ENCODE data around the gene NHLRC4.

DNA sequence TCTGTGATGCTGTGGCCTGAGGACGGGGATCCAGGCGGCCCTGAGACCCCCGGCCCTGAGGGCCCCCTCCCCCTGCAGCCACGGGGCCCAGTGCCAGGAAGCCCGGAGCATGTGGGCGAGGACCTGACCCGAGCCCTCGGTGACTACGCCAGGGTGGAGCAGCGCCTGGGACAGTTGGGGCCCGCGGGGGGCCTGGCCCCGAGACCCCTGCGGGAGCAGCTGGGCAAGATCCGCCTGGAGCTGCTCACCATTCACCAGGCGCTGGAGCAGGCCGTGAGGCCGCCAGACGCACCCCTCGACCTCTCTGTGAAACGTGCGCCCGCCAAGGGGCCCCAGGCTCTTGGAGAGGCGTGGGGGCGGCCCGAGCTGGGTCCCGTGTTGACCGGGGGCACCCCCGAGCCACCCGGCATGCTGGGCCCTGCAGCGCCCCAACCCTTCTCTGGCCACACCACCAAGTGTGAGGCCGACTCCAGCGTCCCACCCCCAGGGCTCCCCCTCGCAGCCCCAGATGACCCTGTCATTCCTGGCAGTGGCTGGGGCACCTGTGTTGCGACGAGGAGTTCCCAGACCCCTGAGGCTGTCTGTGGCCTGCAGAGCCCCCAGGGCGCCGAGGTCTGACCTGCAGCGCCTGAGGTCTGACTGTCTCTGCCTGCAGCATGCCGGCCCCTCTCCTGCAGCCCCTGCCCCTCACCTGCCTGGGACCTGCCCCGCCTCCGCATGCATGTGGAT, 2.0 kb upstream of the NHLRC4 start:
- TF ChIP-seq, protein P1, sequence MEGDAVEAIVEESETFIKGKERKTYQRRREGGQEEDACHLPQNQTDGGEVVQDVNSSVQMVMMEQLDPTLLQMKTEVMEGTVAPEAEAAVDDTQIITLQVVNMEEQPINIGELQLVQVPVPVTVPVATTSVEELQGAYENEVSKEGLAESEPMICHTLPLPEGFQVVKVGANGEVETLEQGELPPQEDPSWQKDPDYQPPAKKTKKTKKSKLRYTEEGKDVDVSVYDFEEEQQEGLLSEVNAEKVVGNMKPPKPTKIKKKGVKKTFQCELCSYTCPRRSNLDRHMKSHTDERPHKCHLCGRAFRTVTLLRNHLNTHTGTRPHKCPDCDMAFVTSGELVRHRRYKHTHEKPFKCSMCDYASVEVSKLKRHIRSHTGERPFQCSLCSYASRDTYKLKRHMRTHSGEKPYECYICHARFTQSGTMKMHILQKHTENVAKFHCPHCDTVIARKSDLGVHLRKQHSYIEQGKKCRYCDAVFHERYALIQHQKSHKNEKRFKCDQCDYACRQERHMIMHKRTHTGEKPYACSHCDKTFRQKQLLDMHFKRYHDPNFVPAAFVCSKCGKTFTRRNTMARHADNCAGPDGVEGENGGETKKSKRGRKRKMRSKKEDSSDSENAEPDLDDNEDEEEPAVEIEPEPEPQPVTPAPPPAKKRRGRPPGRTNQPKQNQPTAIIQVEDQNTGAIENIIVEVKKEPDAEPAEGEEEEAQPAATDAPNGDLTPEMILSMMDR (IDR thresholded peaks at IDR 0.05; ENCODE audit: low read depth, low read length, missing input control) = no peak
- no peak for TF ChIP-seq RAD21 (IDR thresholded peaks at IDR 0.05)
- TF ChIP-seq, protein P2, sequence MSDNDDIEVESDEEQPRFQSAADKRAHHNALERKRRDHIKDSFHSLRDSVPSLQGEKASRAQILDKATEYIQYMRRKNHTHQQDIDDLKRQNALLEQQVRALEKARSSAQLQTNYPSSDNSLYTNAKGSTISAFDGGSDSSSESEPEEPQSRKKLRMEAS (IDR thresholded peaks at IDR 0.05) = no peak
- no peak for TF ChIP-seq YY1 (IDR thresholded peaks at IDR 0.05)
- TF ChIP-seq TAF1 (conservative IDR thresholded peaks at IDR 0.05) = no peak
- TF ChIP-seq EGR1 (IDR thresholded peaks at IDR 0.05; ENCODE audit: low read depth in 2 of 2) = no peak
- no peak for TF ChIP-seq SP1 (IDR thresholded peaks at IDR 0.05)
- TF ChIP-seq JUND (IDR thresholded peaks at IDR 0.05) = no peak
- TF ChIP-seq GABPA (IDR thresholded peaks at IDR 0.05 in 1 of 2, conservative IDR thresholded peaks at IDR 0.05 in 1 of 2) = no peak
- TF ChIP-seq, protein P3, sequence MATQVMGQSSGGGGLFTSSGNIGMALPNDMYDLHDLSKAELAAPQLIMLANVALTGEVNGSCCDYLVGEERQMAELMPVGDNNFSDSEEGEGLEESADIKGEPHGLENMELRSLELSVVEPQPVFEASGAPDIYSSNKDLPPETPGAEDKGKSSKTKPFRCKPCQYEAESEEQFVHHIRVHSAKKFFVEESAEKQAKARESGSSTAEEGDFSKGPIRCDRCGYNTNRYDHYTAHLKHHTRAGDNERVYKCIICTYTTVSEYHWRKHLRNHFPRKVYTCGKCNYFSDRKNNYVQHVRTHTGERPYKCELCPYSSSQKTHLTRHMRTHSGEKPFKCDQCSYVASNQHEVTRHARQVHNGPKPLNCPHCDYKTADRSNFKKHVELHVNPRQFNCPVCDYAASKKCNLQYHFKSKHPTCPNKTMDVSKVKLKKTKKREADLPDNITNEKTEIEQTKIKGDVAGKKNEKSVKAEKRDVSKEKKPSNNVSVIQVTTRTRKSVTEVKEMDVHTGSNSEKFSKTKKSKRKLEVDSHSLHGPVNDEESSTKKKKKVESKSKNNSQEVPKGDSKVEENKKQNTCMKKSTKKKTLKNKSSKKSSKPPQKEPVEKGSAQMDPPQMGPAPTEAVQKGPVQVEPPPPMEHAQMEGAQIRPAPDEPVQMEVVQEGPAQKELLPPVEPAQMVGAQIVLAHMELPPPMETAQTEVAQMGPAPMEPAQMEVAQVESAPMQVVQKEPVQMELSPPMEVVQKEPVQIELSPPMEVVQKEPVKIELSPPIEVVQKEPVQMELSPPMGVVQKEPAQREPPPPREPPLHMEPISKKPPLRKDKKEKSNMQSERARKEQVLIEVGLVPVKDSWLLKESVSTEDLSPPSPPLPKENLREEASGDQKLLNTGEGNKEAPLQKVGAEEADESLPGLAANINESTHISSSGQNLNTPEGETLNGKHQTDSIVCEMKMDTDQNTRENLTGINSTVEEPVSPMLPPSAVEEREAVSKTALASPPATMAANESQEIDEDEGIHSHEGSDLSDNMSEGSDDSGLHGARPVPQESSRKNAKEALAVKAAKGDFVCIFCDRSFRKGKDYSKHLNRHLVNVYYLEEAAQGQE (IDR thresholded peaks at IDR 0.05) = no peak

All from liver (tissue), 3 donors.